ENCODE results near the gene ELMOD1. TPM values are rescaled to one million over a fixed set of nuclear protein-coding genes. Genes with fewer than 3 reads are reported as not detected.

The ELMOD1 gene
- total and polyA plus RNA-seq, 10 of the 15 experiments (the other 5 are each of a cell fraction or from before 2014, with no cell fraction given), result not detected

DNA sequence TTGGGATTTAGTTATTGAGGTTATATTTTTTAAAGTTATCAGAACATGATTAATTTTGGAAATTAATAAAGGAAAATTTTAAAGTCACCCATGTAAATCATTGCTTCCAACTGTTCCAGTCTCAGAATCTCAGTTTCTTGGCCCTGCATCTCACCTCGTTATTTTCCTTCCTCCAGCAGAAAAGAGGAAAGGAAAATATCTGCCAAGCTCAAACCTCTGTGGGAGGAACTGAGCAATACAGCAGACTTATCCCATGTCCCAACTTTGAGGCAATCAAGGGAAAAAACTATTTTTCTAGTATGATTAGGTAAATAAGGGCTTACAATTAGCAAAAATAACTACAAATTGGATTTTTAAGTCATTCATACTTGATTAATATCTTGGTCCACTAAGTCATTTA, 30.1 kb downstream of the ELMOD1 start:
- SMC1A ChIA-PET (ENCODE audit: uncharacterized antibody, unreplicated experiment), result interaction anchor here (1.0 kb wide), 1 partner anchor 68 kb away, joined by 4 read pairs; no protein-coding TSS in a partner anchor
- CTCF ChIA-PET, result interaction anchor here (0.7 kb wide), 1 partner anchor 274 kb away, joined by 3 read pairs; no protein-coding TSS in a partner anchor
- RAD21 ChIA-PET (ENCODE audit: unreplicated experiment), result no interaction called here
- 28% methylated on average over 1 of the region's 1 CpG for whole genome bisulfite sequencing (ENCODE audit: insufficient coverage, insufficient replicate concordance, low lambda C conversion rate, missing lambda C conversion rate)
- intact Hi-C loops (cut with micrococcal nuclease; ENCODE audit: unreplicated experiment) (no loop called here), in situ Hi-C loops (cut with MboI) (no loop called here)
- TF ChIP-seq DPF2 (IDR thresholded peaks at IDR 0.05) (no peak), IRF4 (IDR thresholded peaks at IDR 0.05; ENCODE audit: low read depth, low read length) (no peak), FOXM1 (IDR thresholded peaks at IDR 0.05; ENCODE audit: low read depth, low read length) (no peak), ZZZ3 (IDR thresholded peaks at IDR 0.05; ENCODE audit: control insufficient read depth, insufficient read length, low read depth) (no peak), ZBED1 (IDR thresholded peaks at IDR 0.05; ENCODE audit: borderline replicate concordance) (no peak), ATF7 (IDR thresholded peaks at IDR 0.05; ENCODE audit: low read depth) (no peak), KLF5 (IDR thresholded peaks at IDR 0.05; ENCODE audit: partially characterized antibody) (no peak), NRF1 (conservative IDR thresholded peaks at IDR 0.05; ENCODE audit: low read depth, low read length) (no peak), MLLT1 (IDR thresholded peaks at IDR 0.05) (no peak), SMC3 (IDR thresholded peaks at IDR 0.05; ENCODE audit: borderline replicate concordance, low read length) (no peak), IKZF2 (IDR thresholded peaks at IDR 0.05) (no peak), GATAD2B (conservative IDR thresholded peaks at IDR 0.05; ENCODE audit: low read depth) (no peak), FOS (IDR thresholded peaks at IDR 0.05; ENCODE audit: borderline replicate concordance, extremely low read depth, insufficient read length) (no peak)
- TF ChIP-seq, protein P1, sequence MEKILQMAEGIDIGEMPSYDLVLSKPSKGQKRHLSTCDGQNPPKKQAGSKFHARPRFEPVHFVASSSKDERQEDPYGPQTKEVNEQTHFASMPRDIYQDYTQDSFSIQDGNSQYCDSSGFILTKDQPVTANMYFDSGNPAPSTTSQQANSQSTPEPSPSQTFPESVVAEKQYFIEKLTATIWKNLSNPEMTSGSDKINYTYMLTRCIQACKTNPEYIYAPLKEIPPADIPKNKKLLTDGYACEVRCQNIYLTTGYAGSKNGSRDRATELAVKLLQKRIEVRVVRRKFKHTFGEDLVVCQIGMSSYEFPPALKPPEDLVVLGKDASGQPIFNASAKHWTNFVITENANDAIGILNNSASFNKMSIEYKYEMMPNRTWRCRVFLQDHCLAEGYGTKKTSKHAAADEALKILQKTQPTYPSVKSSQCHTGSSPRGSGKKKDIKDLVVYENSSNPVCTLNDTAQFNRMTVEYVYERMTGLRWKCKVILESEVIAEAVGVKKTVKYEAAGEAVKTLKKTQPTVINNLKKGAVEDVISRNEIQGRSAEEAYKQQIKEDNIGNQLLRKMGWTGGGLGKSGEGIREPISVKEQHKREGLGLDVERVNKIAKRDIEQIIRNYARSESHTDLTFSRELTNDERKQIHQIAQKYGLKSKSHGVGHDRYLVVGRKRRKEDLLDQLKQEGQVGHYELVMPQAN (conservative IDR thresholded peaks at IDR 0.05), result no peak
- TF ChIP-seq, protein P2, sequence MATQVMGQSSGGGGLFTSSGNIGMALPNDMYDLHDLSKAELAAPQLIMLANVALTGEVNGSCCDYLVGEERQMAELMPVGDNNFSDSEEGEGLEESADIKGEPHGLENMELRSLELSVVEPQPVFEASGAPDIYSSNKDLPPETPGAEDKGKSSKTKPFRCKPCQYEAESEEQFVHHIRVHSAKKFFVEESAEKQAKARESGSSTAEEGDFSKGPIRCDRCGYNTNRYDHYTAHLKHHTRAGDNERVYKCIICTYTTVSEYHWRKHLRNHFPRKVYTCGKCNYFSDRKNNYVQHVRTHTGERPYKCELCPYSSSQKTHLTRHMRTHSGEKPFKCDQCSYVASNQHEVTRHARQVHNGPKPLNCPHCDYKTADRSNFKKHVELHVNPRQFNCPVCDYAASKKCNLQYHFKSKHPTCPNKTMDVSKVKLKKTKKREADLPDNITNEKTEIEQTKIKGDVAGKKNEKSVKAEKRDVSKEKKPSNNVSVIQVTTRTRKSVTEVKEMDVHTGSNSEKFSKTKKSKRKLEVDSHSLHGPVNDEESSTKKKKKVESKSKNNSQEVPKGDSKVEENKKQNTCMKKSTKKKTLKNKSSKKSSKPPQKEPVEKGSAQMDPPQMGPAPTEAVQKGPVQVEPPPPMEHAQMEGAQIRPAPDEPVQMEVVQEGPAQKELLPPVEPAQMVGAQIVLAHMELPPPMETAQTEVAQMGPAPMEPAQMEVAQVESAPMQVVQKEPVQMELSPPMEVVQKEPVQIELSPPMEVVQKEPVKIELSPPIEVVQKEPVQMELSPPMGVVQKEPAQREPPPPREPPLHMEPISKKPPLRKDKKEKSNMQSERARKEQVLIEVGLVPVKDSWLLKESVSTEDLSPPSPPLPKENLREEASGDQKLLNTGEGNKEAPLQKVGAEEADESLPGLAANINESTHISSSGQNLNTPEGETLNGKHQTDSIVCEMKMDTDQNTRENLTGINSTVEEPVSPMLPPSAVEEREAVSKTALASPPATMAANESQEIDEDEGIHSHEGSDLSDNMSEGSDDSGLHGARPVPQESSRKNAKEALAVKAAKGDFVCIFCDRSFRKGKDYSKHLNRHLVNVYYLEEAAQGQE (IDR thresholded peaks at IDR 0.05; ENCODE audit: low read depth, low read length), result no peak
- Histone ChIP-seq H3K9me3 (replicated peaks; ENCODE audit: control insufficient read depth, insufficient read depth, low read length) (no peaks in the 10 kb centered on the region), H3K4me2 (ENCODE audit: control insufficient read depth, insufficient read depth) (no peak overlapping the region), H3K79me2 (ENCODE audit: control insufficient read depth, insufficient read depth, low read length) (no peaks in the 10 kb centered on the region), H3K4me3 (no peak overlapping the region), H3K36me3 (ENCODE audit: control insufficient read depth in 2 of 2, insufficient read depth in 2 of 2, low read length in 1 of 2) (no peaks in the 10 kb centered on the region), H3K27ac (ENCODE audit: control insufficient read depth, insufficient read depth) (no peak overlapping the region), H2AFZ (ENCODE audit: control insufficient read depth, low read depth, low read length) (no peak overlapping the region), H3K27me3 (replicated peaks in 1 of 2; ENCODE audit: control insufficient read depth in 2 of 2, insufficient read depth in 2 of 2, low read length in 1 of 2) (peaks cover 0 to 3% of the 10 kb centered on the region in 2 experiments), H4K20me1 (ENCODE audit: control insufficient read depth, insufficient read depth) (no peaks in the 10 kb centered on the region), H3K9ac (ENCODE audit: control insufficient read depth, insufficient read depth, low read length) (no peak overlapping the region), H3K4me1 (ENCODE audit: control insufficient read depth, insufficient read depth, low read length) (no peaks in the 10 kb centered on the region)
- POLR2A ChIA-PET, result no interaction called here
- ATAC-seq, result no peak
- no peak for FAIRE-seq
- BruUV-seq (replicated peaks), result no TSS peak
- DNase-seq (ENCODE audit: low read depth, low spot score), result no peak

Data from GM12878 (cell line).